OCI-LY1 (cell line): Measurements from ENCODE around the gene GARIN5A.

ENCODE experiments used
- H2AFZ ChIP-seq: fragments of 200-600 bp; sonication (generic), shearing (Covaris generic); 2 replicates; pipeline ENCODE4 v1.6.0; 2014; ENCODE audit warnings: antibody characterized with exemption, mild to moderate bottlenecking, low read length
- H3F3A ChIP-seq: fragments of 200-600 bp; sonication (generic), shearing (Covaris generic); 2 replicates; pipeline ENCODE4 v1.6.0; 2014; ENCODE audit warnings: mild to moderate bottlenecking, antibody characterized with exemption, low read length, moderate library complexity; ENCODE audit not compliant: insufficient read depth
- H3K27ac ChIP-seq: fragments of 200-600 bp; sonication (generic); 2 replicates; pipeline ENCODE4 v1.5.1; 2014; ENCODE audit warnings: low read length, mixed run types, mild to moderate bottlenecking, low read depth; ENCODE audit not compliant: poor library complexity, severe bottlenecking
- H3K27me3 ChIP-seq: fragments of 200-600 bp; sonication (generic); 2 replicates; pipeline ENCODE4 v1.6.0; 2014; ENCODE audit warnings: antibody characterized with exemption, mild to moderate bottlenecking, low read length, moderate library complexity; ENCODE audit not compliant: insufficient read depth
- H3K36me3 ChIP-seq: fragments of 200-600 bp; sonication (generic); 2 replicates; pipeline ENCODE4 v1.6.1; 2014; ENCODE audit warnings: mild to moderate bottlenecking, antibody characterized with exemption, low read length, moderate library complexity, mixed read lengths; ENCODE audit not compliant: insufficient read depth
- H3K4me1 ChIP-seq: fragments of 200-600 bp; sonication (generic); 2 replicates; pipeline ENCODE4 v1.5.1; 2014; ENCODE audit warnings: mild to moderate bottlenecking, low read length, moderate library complexity; ENCODE audit not compliant: insufficient read depth, severe bottlenecking
- H3K4me2 ChIP-seq: fragments of 200-600 bp; sonication (generic), shearing (Covaris generic); 2 replicates; pipeline ENCODE4 v1.6.1; 2014; ENCODE audit warnings: low read length
- H3K4me3 ChIP-seq: fragments of 200-600 bp; sonication (generic); 2 replicates; pipeline ENCODE4 v1.5.1; 2014; ENCODE audit warnings: low read length, low read depth, mild to moderate bottlenecking, mixed read lengths; ENCODE audit not compliant: poor library complexity, severe bottlenecking
- H3K79me2 ChIP-seq: fragments of 200-600 bp; shearing (Covaris generic); 2 replicates; pipeline ENCODE4 v1.6.1; 2016; ENCODE audit warnings: mixed run types, low read length, mixed read lengths; ENCODE audit not compliant: insufficient read depth
- H3K9ac ChIP-seq: fragments of 200-600 bp; sonication (generic), shearing (Covaris generic); 2 replicates; pipeline ENCODE4 v1.6.1; 2014; ENCODE audit warnings: mild to moderate bottlenecking, low read length, mixed read lengths
- H3K9me2 ChIP-seq: fragments of 200-600 bp; sonication (generic), shearing (Covaris generic); 2 replicates; pipeline ENCODE4 v1.6.1; 2014; ENCODE audit warnings: low read depth, mild to moderate bottlenecking, low read length, mixed read lengths
- H3K9me3 ChIP-seq: fragments of 200-600 bp; shearing (Covaris generic); 2 replicates; pipeline ENCODE4 v1.6.1; 2014; ENCODE audit warnings: low read length, mixed read lengths
- H4K20me1 ChIP-seq: fragments of 200-600 bp; sonication (generic), shearing (Covaris generic); 2 replicates; pipeline ENCODE4 v1.6.0; 2016; ENCODE audit warnings: mild to moderate bottlenecking, low read length; ENCODE audit not compliant: insufficient read depth
- EZH2 ChIP-seq: fragments of 200-600 bp; sonication (generic), shearing (Covaris generic); IDR thresholded peaks from 2 replicates; pipeline ENCODE4 v1.8.0; 2017; ENCODE audit warnings: borderline replicate concordance, mixed run types, mild to moderate bottlenecking, antibody characterized with exemption, low read length, moderate library complexity, mixed read lengths
- TF ChIP-seq, protein P1 (sequence below): fragments of 200-600 bp; sonication (generic), shearing (Covaris generic); IDR thresholded peaks from 2 replicates; pipeline ENCODE4 v1.5.1; 2017; ENCODE audit warnings: mild to moderate bottlenecking, antibody characterized with exemption, low read length, moderate library complexity, mixed read lengths

The GARIN5A gene

DNA sequence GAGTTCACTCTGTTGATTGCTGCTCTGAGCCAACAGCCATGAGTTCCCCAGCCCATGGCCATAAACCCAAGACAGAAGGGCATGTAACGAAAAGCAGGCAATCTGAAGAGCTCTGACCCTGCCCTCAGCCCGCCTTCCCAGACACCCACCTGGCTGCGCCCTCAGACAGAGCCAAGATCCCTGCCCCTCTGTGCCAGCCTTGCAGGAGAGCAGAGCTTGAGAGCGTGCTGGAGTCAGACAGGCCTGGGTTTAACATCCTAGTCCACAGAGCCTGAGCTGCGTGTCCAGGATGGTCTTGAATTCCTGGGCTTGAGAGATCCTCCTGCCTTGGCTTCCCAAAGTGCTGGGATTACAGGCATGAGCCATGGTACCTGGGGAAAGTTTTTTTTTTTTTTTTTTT, 19.3 kb downstream of the GARIN5A start:
- Histone ChIP-seq H3K4me1 (peaks cover 15% of the 10 kb centered on the region), H3K9me3 (no peaks in the 10 kb centered on the region), H2AFZ (no peak overlapping the region), H4K20me1 (no peaks in the 10 kb centered on the region), H3K4me3 (no peak overlapping the region), H3K27me3 (no peaks in the 10 kb centered on the region; the same call in 1 of the 2 replicates), H3K79me2 (no peaks in the 10 kb centered on the region), H3K4me2 (no peak overlapping the region), H3F3A (no peaks in the 10 kb centered on the region; the same call in 1 of the 2 replicates), H3K9ac (no peak overlapping the region), H3K9me2 (no peaks in the 10 kb centered on the region), H3K27ac (no peak overlapping the region), H3K36me3 (no peaks in the 10 kb centered on the region)
- TF ChIP-seq, protein P1, sequence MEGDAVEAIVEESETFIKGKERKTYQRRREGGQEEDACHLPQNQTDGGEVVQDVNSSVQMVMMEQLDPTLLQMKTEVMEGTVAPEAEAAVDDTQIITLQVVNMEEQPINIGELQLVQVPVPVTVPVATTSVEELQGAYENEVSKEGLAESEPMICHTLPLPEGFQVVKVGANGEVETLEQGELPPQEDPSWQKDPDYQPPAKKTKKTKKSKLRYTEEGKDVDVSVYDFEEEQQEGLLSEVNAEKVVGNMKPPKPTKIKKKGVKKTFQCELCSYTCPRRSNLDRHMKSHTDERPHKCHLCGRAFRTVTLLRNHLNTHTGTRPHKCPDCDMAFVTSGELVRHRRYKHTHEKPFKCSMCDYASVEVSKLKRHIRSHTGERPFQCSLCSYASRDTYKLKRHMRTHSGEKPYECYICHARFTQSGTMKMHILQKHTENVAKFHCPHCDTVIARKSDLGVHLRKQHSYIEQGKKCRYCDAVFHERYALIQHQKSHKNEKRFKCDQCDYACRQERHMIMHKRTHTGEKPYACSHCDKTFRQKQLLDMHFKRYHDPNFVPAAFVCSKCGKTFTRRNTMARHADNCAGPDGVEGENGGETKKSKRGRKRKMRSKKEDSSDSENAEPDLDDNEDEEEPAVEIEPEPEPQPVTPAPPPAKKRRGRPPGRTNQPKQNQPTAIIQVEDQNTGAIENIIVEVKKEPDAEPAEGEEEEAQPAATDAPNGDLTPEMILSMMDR: no peak
- no peak for TF ChIP-seq EZH2

DNA sequence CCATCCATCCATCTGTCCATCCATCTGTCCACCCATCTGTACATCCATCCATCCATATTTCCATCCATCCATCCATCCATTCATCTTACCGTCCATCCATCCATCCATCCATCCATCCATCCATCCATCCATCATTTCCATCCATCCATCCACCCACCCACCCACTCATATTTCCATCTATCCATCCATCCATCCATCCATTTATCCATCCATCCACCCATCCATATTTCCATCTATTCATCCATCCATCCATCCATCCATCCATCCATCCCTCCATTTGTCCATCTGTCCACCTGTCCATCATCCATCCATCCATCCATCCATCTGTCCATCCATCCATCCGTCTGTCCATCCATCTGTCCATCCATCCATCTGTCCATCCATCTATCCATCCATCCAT, 20.7 kb downstream of the GARIN5A start:
- H2AFZ ChIP-seq: no peak overlapping the region
- no peak overlapping the region for H3K4me3 ChIP-seq
- H3K79me2 ChIP-seq: no peaks in the 10 kb centered on the region
- no peaks in the 10 kb centered on the region for H3K9me2 ChIP-seq
- no peaks in the 10 kb centered on the region for H4K20me1 ChIP-seq
- no peaks in the 10 kb centered on the region; the same call in 1 of the 2 replicates for H3F3A ChIP-seq
- no peak overlapping the region for H3K27ac ChIP-seq
- H3K27me3 ChIP-seq: no peaks in the 10 kb centered on the region; the same call in 1 of the 2 replicates
- no peak for TF ChIP-seq EZH2
- TF ChIP-seq, protein P1: no peak
- H3K9ac ChIP-seq: no peak overlapping the region
- H3K4me2 ChIP-seq: no peak overlapping the region
- H3K36me3 ChIP-seq: no peaks in the 10 kb centered on the region
- no peaks in the 10 kb centered on the region for H3K9me3 ChIP-seq
- peaks cover 13% of the 10 kb centered on the region for H3K4me1 ChIP-seq

GRCh38 chr19:50453243-50453642, 23.4 kb downstream of the GARIN5A start:
- H2AFZ ChIP-seq: no peak overlapping the region
- no peak overlapping the region for H3K4me3 ChIP-seq
- no peaks in the 10 kb centered on the region for H3K4me1 ChIP-seq
- TF ChIP-seq EZH2: no peak
- TF ChIP-seq, protein P1: no peak
- no peaks in the 10 kb centered on the region for H3K36me3 ChIP-seq
- H3K27ac ChIP-seq: no peak overlapping the region
- H3K9ac ChIP-seq: no peak overlapping the region
- H3K9me3 ChIP-seq: no peaks in the 10 kb centered on the region
- H3K9me2 ChIP-seq: no peaks in the 10 kb centered on the region
- no peaks in the 10 kb centered on the region for H3K79me2 ChIP-seq
- H4K20me1 ChIP-seq: no peaks in the 10 kb centered on the region
- H3F3A ChIP-seq: no peaks in the 10 kb centered on the region
- H3K4me2 ChIP-seq: no peak overlapping the region
- no peaks in the 10 kb centered on the region; the same call in 1 of the 2 replicates for H3K27me3 ChIP-seq
